GM18519 (cell line): ENCODE data around the gene SLC7A5.
"Not testable (repeated sequence)": the region's sequence is repeated elsewhere in the genome, so short reads cannot be mapped to it uniquely, and the experiment has no call there.

Experiments
- ATAC-seq: cut with Tn5 transposase; IDR thresholded peaks from one replicate; pipeline ENCODE4 v1.9.1; 2021; ENCODE audit warnings: mild to moderate bottlenecking, moderate library complexity; ENCODE audit not compliant: unreplicated experiment, low FRiP score

The SLC7A5 gene

DNA sequence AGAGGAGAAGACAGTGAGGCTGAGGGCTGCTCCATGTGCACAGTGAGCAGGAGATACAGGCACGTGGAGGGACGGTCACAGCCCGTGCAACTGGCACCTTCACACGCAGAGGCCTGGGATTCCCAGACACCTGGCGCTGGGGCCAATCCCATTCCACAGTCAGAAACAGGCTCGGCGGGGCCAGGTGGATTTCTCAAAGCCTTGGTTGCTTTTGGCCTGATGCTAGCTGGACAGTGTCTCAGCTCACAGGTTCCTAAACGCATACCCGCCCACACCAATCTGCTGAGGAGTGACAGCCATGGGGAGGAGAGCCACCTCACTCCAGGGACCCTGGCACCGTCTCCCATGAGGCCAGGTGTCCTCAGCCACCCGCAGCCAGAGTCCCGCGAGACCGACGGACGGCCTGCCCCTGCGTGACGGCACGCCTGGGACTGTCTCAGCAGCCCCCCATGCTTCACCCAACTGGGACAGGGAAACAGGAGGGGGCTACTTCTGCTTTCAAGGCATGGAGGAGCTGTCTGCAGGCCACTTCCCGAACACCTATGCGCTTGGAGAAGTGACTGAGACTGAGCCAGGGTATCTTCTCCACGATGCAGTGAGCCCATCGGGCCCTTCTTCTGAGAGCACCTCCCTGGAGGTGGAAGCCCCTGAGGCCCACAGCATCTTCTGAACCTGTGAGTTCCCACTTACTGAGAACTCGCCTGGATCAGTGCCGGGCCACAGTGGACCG lies 6.5 kb downstream of the SLC7A5 start:
- not testable (repeated sequence) for ATAC-seq

DNA sequence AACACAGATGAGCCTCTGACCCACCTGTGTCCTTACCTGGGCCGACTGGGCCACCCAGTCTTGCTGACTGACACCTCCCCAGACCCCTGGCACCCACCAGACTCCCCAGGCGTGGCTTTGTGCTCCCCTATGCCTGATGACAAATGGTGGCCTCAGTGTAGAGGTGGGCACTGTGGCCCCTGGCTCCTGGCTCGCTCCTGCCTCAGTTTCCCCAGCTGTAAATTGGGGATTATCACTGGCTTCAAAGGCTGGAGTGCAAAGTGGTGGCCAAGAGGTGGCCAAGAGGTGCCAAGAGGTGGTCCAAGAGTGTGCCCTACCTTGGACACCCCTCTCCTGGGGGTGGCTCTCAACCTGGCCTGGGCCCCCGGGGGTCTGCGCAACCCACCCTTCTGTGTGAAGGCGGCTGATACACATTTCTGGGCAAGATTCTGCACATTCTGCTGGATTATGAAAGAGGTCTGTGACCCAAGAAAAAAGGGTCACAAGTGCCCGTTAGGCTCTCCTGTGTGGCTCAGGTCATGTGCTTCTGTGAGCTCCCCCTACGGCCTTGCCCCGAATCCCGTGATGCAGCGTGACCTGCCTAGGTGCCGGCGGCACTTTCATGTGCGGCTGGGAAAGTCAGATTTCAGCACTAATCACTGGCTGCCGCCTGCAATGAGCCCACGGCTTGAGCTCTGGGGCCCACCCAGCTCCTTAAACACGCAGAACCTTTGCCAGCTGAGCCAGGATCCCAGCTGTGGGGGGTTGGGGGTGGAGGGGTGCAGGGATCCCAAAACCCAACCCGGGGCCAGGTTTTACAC lies 7.8 kb downstream of the SLC7A5 start:
- not testable (repeated sequence) for ATAC-seq

DNA sequence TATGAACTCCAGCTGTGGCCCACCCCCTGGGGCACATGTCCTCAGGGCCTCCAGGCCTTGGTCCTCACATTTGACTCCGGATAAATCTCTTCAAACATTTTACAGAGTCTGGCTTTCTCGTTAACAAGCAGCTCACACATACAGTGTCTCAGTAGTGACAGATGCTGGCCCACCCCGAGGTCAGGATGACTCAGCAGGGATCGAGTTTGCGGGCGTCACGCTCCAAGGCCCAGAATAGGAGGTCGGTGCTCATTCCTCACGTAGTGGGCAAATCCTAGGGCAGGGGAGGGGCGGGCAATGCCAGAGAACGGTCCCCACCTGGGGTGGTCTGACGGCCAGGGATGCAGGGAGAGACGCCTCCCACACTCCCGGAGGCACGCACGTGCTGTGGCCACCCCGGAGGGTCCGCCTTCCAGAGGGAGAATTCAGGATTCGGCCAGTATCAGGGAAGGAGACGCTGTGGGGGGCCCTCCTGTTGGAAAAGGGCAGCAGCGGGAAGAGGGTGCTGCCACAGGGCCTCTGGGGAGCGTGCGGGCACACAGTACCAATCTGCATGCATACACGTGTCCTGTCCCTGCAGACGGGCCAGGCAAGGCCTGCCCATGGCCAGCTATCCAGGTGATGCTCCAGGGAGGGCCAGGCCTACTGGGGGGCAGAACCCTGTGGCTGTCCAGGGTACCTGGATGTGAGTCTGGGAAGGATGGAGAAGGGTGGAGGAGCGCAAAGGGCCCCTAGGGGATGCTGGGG lies 8.6 kb downstream of the SLC7A5 start:
- ATAC-seq = no peak

DNA sequence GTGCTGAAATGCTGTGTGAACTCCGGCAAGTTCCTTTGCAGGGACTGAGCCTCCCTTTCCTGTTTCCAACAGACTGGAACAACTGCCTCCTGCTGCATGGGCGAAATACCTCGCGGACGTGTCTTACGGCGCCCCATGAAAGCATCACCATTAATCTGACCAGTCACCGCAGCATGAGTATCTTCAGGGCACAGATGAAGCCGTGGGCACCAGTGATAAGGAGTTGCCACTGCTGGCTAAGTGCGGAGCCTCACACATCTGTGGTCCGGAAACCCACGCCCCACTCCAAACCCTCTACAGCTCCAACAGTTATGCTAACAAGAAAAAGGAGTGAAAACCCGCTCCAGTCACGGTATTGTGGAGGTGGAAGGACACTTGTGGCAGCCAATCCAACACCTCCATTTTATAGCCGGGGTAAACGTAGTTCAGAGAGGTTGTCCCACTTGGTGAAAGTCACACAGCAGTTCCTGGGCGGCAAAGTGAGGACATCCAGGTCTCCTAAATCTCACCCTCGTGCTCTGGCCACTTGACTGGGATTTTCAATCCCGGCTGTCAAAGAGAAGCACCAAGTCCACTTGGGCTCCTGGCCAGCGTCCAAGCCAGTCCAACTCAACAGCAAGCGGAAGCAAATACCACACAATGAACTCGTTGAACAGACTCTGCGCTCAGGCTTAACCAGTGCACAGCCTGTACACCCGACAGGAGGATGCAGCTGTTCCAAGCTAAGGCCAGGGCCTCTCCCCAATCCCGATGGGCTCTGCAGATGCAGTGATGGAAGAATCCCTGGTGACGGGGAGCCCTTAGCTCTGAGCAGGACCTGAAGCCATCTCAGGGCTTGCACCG lies 10.9 kb downstream of the SLC7A5 start:
- ATAC-seq = not testable (repeated sequence)

DNA sequence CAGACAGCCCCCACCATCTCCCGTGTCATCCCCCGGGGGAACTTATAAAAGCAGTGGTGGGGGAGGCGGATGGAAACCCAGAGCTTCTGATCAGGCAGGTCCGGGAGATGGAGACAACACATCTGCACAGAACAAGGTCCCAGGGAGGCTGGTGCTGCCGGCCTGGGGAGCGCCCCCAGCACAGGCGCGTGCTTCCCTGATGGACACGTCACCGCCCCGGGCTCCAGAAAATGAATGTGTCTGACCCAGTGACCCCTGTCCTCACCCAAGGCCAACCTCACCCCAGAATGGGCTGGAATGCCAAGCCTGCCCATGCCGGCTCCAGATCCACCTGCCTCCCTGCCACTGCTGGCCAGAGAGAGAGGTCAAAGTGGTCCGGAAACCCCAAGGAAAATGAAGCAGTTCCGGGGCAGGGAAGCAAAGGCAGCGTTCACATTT lies 12.5 kb downstream of the SLC7A5 start:
- ATAC-seq = no peak

DNA sequence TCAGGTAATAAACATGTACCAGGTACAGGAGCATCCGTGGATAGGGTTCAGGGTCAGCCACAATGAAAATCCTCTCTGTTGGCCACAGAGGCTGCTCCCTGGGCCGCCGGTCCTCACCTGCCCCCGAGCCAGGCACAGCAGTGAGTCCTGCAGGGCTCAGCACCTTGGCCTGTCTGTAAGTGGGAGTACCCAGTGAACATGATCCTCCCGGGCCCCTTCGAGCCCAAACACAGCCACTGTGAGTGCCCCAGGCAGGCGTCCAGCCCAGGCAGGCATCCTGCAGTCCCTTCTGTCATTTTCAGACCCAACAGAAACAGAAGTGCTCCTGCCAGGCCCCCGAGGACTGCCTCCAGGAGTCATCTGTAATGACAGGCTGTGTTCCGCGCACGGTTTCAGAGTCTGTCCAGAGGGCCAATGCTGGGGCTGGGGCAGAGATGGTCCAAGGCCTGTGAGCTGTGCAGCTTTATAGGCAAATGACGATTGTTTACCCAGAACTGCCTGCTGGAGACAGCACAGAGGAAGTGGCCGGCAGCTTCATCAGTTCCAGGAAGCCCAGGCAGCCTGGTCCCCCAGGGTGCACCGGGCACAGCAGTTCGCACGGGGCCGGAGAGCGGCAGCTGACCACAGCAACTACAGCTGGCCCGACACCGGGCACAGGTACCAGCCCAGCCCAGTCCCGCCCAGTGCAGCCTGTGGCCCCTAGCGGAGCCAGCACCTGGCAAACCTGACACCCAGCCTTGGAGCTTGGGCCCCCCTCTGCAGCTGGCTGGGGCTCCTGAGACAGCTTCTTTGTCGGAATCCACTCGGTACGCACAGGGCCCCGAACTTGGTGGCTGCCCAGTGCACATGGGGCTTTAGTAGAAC lies 13.2 kb downstream of the SLC7A5 start:
- no peak for ATAC-seq

DNA sequence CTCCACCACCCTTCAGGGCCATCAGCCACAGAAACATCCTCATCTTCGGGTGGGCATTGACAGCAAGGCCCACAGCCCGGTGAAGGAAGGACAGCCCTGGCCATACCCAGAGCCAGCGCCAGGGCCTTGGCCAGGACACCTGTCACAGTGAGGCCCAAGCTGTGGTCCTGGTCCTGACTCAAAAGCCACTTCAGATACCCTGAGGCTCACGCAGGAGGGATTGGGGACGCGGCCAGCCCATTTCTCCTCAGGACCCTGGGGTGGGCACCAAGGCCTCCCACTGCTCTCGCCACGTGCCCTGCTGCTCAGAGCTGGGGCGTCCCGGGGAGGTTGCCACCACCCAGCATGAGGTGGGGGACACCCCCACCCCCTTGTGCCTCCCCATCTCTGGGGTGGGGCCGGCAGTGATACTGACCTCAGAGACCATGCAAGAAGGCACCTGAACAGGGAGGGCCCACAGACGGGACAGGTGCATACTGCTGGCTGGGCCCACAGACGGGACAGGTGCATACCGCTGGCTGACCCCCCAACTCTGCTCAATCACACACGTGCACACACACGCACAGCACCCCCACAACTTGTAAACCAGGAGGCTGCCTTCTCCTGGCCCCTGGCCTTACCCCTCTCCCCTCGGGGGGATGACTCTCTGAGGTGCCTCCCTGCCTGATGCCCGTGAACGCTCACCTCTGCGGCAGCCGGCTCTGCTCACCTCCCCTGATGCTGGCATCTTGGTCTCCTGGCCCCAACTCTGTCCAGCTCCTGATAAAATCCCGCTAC lies 14.2 kb downstream of the SLC7A5 start:
- no peak for ATAC-seq

DNA sequence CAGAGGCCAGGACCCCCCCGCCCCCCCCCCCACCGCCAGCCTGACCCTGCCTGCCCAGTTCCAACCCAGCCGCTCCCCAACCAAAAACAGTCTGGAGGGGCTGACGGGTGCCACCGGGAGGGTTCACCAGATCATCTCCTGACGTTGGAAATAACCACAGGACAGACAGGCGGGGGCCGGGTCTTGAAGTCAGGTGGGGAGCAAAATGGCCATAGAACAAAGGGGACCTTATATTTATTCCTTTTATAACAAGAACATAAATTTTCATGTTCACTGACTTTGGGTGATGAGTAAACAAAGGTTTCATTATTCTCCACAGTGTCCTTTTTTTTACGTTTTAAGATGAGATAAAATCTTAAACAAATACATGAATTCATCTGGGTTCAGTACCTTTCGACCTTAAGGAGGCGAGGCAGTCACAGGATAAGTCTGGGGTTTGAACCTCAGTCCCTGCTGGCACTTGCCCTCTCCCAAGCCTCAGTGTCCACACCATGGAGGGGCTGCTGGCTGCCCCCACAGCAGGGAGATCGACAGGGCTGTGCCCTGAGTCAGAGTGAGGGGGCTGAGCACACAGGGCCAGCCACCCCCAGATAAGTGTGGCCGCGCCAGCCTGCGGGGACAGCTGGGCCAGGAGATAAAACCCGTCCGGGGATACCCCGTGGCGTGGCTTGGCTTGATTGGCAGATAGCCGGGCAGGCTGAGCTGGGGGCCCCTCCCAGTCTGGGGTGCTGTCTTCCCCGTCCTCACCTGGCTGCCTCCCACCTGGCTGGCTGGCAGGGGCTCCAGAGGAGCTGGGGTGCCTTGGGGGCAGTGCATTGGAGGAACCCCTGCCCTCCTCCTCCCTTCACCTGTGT lies 15.0 kb downstream of the SLC7A5 start:
- no peak for ATAC-seq

DNA sequence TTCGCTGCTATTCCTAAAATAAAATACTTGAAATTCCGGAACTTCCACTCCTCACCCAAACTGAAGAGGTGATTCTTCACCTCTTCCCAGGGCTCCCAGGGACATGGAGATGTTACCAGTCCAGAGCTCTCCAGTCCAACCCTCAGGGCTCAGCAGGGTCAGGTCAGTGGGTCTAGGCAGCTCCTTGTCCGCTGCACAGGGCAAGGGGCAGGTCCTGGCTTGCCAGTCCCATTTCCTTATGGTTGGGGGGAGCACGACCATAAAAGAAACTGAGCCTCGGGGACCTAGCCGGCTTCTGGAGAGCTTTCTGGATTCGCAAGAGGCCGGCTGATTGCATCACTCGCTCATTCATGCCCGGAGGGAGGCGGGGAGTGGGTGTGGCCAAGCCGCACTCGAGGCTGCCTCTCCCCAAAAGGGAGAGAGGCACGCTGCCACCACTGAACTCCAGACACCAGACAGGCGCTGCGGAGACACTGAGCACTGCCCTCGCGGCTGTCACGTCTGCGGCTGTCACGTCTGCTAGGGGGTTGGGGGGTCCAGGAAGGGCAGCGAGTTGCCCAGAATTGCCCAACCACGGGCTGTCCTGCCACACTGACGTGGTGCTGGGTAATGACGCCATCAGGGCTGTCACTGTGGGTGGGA lies 15.8 kb downstream of the SLC7A5 start:
- ATAC-seq = no peak

DNA sequence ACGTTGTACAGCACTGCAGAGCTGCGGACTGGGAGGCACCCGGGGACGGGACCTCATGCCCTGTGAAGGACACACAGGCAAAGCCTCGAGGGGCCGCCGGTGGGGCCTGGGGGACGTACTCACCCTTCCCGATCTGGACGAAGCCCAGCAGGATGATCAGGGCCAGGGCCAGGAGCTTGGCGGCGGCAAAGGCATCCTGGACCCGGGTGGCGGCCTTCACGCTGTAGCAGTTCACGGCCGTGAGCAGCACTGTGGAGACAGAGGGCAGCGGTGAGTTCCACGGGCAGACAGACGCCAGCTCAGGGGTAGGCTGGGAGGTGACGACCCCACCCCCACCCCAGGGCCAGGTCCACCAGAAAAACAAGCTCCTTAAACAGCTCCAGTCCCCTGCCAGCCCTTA lies 17.7 kb downstream of the SLC7A5 start:
- no peak for ATAC-seq

DNA sequence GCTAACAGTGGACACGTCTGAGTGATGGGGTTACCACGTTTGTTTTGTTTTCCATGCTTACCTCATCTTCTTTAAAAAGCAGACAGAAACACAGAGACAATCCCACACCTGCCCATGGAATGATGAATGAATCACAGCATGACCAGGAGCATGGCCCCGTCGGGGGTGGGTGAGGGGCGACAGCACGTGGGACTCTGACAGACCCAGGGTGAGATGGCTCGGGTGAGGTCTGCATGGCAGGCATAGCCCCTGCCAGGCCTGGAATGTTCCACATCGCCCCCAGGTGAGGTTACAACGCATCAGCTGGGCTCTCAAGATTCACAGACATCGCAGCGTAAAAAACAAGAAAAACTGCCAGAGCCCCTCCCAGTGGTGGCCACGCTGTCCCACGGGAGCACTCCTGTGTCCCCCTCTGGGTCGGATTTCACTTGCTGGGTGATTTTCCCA lies 18.1 kb downstream of the SLC7A5 start:
- no peak for ATAC-seq

DNA sequence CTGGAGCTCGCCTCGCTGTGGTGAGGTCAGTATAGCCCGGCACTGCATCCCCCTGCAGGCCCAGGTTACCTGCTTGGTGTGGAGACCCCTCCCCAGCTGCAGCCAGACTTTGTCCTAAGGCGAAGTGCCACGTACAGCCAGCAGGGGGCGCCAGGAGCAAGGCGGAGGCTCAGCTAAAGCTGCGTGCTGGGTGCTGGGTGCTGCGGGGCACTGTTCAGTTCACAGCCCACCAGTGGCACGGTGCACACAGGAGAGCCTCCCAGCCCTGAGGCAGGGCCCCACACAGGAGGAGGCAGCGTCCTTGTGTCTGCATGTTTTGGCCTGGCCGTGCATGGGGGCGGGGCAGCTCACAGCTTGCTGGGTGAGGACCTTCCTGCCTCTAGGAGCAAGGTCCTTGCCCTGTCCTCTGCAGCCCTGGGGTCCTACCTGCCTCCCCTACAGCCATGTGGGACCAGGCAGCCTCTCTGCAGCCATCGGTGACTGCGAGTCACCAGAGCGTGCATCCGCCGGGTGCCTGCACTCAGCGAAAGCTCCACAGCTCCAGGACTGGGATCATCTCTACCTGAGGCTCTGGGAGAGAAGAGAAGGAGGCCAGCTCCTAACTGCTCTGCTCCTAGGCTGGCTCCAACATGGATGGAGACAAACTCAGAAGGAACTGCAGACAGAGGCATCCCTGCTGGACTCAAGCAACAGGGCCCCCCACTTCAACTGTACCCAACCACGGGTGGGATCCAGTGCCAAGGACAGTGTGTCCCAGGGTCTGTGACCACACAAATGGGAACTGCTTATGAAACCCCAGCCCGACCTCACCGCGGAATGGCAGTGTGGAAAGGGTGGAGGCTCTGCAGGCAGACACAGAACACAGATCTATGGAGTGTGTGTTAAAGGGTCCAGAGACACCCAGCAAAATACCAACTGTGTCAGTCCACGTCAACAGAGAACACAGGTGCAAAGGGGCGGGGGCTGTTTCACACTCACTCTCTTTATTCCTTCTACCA lies 19.0 kb downstream of the SLC7A5 start:
- ATAC-seq = no peak

DNA sequence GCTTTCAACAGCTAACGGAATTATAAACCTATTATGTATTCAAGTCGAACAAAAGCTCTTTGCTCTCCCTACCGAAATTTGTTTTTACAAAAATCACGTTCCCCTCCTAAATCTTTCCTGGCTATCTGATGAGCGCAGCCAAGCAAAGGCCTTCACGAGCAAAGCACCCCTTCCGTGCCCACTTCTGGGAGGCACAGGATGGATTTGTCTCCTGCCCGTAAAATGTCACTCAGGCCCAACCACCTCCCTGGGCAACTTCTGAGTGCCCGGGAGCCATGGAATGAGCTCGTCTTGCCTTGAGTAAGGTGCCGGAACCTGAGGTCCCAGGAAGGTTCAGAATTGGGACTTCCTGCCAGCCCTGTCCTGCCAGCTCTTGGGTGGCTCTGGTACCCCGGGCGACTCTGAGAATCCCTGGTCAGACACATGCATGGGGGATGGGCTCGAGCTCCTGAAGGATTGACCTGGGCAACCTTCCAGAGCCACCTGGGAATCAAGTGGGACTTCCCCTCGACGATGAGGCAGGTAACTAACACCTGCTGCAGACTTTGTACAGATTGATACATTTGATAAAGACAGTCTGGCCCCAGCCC lies 19.8 kb downstream of the SLC7A5 start:
- ATAC-seq = no peak

DNA sequence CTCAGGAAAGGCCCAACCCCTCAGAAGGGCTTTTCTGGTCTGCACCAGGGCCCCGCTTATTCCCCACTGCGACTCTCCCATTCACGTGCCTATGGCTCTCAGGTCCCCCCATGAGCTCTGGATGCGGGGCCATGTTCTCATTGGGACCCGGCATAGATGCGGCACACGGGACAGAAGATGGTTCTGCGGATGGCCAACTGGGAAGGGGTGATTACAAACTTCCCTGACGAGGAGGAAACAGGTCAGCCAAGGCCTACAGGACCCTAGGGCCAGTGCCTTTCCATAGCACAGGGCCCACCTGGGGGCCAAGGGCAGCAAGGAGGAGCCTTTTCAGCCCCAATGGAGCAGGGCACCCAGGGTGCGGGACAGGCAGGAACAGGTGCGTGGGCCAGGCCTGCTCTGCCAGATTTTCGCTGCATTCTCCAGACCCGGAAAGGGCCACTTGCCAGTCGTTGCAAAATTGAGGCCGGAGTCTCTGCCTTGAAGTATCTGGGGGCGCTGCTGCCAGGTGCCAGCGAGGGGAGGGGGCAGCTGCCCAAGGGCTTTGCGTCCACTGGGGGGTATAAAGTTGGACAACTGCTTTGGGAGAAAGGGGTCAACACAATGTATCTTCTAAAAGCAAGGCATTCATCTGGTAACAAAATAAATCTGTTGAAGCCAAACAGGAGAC lies 20.5 kb downstream of the SLC7A5 start:
- ATAC-seq = no peak
